GM19193 (cell line): Measurements from ENCODE around the gene STX10.

ENCODE experiments used
- POLR2A ChIP-seq: IDR thresholded peaks from 4 replicates; pipeline ENCODE4 v1.6.1; 2011; ENCODE audit not compliant: insufficient read depth, insufficient read length; ENCODE audit errors: extremely low read depth

STX10 gene

DNA sequence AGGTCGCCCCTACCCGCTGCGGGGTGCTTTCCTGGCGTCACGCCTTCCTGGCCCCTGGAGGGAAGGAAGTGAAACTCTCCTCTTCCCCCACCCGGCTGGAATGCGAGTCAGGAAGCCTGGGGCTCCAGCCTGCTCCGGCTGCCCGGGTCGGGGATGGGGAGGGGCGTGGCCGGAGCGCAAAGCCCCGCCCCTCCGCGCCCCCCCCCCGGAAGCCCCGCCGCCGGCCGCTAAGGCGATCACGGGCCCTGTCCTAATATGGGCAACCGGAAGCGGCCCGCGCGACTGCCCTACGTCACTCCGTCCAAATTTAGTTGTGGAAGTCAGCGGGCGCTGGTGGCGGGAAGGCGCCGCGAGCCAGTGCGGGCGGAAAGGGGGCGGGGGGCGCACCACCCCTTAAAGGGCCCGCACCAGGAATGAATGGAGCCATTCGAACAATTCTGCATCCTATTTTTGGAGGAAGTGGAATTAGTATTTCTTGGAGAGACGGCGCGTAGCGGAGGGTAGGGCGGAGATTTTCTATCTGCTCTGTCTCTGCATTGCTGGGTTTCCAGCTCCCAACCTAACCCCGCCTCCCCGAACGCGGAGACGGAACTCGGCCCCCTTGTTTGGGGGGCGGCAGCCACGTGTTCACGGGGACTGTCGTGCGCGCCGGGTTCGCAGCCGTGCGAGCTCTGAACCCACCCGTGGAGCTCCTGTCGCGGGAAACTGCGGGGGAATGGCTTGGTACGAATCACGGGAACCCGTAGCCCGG is 1.6 kb upstream of the STX10 start:
- peak; percentile 56 for TF ChIP-seq POLR2A

DNA sequence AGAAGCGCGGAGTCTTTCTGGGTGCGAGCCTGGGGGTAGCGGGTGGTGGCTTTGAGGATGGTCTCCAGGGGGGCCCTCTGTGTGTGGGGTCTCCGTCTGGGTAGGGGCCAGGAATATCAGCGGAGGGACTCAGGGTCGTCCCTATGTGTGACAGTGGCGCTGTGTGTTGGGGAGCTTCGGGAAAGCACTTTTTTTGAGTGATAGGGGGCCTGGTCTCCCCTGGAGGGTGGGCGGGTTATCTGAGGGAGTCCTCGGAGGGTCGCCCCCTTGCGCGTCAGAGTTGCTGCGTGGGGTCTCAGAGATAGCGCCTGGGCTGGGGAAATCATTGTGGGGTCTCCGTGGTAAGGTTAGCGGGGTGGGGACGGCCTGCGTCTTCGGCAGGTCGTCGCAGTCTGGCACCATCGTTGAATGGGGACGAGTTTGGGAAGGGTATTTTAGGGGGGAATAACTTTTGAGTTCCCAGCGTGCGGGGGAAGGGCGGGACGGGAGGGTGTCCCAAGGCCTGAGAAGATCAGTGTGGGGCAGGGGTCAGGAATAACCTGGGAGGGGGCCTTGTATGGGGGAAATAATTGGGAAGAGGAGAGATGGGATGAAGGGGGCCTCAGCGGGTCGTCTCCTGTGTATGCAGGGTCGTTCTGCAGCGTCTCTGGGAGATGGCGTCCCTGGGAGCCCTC is 893 bp upstream of the STX10 start:
- TF ChIP-seq POLR2A, result peak; percentile 11

DNA sequence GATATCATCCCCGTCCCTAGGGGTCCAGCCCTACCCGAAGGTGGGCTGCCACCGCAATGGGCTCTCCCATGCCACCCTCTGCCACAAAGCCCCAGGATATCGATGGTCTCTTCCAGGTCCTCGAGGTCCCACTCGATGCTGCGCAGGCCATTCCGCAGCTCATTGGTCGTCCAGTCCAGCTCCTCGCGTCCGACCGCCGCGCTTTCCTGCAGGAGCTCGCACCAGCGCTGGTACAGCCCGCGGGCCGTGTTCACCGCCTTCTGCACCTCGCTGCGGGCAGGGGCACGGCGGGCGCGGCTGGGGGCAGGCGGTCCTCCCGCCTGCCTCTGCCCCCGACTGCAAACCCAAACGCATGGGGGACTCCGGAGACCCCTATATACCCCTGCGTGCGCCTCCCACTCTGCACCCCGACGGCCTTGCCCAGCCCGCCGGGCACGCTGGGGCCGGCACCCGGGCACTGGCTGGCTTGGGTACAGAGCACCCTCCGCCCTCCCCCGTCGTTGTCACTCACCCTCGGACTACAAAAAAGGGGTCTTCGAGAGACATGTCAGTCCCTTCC is 468 bp downstream of the STX10 start:
- no peak for TF ChIP-seq POLR2A

DNA sequence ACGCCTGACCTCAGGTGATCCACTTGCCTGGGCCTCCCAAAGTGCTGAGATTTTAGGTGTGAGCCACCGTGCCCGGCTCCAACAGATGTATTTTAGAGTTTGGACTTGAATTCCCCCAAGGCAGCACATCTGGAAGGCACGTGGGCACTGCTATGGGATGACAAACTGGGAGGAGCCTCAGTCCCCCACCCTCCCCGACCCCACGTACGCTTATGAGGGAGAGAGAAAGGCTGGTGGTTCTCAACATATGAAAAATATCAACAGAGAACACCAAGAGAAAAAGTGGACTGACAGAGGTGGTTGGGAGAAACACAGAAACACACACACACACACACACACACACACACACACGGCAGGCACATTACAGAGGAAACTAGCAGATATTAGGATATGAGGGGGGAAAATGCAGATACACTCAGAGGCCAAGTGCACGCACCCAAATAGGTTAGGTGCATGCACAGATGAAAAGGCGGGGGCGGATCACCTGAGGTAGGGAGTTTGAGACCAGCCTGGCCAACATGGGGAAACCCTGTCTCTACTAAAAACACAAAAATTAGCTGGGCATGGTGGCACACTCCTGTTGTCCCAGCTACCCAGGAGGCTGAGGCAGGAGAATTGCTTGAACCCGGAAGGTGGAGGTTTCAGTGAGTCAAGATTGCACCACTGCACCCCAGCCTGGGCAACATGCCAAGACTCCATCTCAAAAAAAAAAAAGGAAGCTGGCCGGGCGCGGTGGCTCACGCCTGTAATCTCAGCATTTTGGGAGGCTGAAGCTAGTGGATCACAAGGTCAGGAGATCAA is 3.2 kb downstream of the STX10 start:
- no peak for TF ChIP-seq POLR2A

DNA sequence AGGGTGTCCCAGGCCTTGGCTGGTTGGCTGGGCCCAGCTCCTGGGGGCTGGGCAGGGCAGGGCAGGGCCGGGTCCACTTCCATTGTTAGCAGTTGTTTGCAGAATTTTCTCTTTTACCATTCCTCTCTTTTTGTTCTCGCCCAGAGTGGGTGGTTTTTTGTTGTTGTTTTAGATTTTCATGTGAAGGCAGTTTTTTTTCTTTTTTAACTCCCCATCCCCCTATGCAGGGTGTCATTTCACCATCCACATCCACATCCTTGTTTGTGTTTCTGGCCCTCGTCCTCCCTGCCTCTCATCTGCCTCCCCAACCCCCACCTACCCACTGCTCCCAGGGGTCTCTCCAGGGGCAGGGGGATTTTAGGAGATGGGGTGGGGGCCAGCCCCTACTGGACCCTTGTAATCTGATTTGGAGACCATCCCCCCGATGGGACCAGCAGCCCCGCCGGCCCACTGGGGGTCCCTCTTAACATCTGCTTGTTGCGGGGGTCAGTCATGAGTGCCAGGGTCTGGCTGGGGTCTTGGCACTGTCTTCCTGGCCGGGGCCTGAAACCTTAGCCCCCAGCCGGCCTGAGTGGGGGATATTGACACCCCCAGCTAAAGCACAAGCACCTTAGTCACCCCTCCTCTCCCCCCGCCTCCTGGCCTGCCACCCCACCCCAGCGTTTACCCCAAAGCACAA is 10.4 kb downstream of the STX10 start:
- no peak for TF ChIP-seq POLR2A

DNA sequence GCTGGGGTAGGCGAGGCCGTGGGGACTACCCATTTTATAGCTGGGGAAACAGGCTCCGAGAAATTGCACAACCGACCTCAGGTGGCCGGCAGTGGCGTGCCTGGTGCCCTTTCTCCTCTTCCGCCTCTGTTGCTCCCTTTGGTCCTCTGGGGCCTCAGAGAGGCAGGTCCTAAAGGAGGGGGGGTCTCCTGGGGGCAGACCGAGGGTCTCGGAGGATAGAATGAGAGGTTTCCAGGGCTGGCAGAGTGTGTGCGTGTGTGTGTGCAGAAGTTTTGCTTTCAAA is 11.3 kb downstream of the STX10 start:
- no peak for TF ChIP-seq POLR2A

DNA sequence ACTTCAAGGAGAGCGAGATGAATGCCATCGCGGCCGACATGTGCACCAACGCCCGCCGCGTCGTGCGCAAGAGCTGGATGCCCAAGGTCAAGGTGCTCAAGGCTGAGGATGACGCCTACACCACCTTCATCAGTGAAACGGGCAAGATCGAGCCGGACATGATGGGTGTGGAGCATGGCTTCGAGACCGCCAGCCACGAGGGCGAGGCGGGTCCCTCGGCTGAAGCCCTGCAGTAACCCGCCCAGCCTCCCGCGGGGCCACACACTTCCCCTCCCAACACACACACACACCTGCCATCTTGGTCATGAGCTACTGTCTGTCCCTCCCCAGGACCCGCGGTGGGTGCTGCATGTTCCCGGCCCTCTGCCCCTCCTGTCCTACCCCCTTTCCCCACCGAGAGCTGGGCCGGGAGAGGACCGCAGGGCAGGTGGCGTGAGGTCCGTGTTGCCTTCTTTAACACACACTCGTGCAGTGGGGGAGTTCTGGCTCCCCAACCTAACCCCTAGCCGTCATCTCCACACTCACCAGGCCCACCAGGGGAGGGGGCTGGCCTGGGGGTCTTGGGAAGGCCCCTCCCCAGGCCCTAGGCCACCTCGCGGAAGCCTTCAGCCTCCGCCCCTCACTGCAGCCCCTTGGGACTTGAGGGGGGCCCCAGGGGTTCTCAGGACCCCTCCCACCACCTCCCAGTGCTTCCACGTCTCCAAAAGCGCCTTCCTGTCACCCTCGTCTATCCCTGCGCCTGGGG is 11.8 kb downstream of the STX10 start:
- TF ChIP-seq POLR2A, result no peak

DNA sequence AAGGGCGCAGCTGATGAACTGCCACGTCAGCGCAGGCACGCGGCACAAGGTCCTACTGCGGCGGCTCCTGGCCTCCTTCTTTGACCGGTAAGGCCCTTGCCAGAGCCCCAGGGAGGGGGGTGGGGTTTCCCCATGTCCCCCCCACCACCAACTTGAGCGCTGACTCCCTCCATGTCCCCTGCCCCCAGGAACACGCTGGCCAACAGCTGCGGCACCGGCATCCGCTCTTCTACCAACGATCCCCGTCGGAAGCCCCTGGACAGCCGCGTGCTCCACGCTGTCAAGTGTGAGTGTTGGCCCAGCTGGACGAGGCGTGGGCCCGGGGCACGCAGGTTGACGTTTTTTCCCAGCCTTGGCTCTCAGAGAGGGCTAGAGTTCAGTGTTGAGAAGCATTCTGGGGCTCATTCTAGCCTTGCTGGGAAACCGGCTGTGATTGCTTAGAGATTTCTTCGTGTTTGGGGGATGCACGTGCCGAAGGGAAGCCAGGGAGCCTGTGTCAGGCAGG is 12.8 kb downstream of the STX10 start:
- TF ChIP-seq POLR2A, result no peak

DNA sequence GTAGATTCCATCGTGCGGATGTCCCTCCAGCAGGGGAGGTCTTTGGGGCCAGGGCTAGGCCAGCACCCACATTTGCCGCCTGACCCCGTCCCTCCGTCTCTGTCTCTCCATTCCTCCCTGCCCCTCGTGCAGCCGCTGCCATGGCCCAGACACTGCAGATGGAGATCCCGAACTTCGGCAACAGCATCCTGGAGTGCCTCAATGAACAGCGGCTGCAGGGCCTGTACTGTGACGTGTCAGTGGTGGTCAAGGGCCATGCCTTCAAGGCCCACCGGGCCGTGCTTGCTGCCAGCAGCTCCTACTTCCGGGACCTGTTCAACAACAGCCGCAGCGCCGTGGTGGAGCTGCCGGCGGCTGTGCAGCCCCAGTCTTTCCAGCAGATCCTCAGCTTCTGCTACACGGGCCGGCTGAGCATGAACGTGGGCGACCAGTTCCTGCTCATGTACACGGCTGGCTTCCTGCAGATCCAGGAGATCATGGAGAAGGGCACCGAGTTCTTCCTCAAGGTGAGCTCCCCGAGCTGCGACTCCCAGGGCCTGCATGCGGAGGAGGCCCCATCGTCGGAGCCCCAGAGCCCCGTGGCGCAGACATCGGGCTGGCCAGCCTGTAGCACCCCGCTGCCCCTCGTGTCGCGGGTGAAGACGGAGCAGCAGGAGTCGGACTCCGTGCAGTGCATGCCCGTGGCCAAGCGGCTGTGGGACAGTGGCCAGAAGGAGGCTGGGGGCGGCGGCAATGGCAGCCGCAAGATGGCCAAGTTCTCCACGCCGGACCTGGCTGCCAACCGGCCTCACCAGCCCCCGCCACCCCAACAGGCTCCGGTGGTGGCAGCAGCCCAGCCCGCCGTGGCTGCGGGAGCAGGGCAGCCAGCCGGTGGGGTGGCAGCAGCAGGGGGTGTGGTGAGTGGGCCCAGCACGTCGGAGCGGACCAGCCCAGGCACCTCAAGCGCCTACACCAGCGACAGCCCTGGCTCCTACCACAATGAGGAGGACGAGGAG is 14.8 kb downstream of the STX10 start:
- TF ChIP-seq POLR2A, result no peak

DNA sequence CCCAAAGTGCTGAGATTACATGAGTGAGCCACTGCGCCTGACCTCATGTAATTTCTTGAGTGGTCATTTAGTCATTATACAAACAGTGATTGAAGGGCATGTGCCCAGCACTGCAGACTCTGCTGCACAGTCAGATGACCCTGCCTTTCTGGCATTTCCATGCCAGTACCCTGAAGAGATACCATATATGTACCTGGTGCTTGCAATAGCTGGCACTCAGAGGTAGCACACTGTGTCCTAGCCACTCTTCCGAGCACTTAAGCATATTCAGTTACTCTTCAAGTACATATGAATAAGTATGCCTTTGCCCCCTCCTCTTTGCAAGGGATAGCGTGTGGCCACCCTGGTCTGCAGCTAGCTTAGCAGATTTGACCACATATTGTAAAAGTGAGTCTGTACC is 15.5 kb downstream of the STX10 start:
- TF ChIP-seq POLR2A, result no peak

DNA sequence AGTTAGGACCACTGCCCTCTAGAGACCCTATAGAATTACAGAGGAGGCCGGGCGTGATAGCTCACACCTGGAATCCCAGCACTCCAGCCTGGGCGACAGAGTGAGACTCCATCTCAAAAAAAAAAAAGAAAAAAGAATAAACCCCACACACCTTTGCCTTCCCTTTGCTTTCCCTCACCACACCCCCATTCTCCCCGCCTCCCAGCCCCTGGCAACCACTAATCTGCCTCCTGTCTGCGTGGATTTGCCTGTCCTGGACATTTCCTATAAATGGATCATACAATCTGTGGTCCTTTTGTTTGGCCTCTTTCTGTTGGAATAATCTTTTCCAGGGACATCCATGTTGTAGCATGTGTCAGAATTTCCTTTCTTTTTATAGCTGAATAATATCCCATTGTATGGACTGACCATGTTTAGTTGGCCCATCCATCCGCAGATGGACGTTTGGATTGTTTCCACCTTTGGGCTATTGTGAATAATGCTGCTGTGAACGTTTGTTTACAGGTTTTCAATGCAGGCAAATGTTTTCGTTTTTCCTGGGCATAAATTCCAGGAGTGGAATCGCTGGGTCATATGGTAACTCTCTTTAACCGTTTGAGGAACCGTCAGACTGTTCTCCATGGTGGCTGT is 16.8 kb downstream of the STX10 start:
- TF ChIP-seq POLR2A, result no peak

DNA sequence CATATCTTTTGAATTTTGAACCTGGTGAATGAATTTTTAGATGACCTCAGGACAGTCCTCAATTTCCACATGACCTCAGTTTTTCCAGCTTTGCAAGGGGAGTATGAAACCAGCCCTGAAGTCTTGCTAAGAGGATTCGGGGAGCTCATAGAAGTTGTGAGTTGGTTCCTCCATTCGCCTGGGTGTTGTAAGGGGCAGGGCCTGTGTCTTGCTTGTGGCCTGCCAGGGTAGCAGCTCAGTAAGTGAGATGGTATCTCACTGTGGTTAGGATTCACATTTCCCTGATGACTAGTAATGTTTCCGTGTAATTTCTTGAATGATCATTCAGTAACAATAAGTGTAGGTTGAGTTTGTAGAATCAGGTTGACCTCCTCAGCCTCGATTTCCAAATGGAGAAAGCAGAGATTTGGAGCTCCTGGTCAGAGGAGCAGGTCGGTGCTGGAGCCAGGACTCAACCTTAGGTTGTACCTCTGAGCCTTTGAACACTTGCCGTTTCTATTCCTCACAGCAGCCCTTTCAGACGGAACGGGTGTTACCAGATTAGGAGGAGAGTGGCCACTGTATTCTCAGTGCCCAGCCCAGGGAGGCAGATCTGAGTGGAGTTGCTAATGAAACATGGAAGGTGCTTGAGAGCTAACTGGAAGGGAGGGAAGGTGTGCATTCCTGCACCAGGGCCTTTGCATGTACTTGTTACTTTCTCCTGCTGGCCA is 17.5 kb downstream of the STX10 start:
- no peak for TF ChIP-seq POLR2A

DNA sequence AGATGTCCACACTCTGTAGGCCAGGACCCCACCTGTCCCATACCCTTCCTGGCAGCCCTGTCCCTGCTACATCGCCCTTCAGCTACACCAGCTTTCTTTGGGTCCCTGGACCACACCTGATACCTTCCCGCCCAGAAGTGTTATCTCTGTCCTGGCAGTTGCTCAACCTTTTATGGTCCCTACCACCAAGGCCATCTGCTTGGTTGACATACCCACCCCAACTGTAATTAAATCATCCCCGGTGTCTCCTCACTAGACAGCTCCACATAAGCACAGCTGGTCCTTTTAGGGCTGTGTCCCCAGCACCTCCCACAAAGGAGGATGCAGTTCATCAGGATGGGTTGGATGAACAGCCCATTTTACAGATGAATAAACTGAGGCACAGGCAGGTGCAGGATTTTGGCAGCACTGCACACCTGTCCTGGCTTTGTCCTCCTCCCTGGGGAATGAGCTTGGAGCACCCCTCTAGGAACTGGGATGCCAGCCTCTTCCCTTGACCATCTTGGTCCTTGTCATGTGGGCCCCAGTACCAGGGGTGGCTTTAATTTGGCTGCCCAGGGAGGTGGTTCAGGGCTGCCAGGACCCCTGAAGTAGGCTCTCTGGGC is 19.2 kb downstream of the STX10 start:
- no peak for TF ChIP-seq POLR2A
